ENCODE data around the gene ACER3.
"Not testable (repeated sequence)": the region's sequence is repeated elsewhere in the genome, so short reads cannot be mapped to it uniquely, and the experiment has no call there.

ACER3 gene

DNA sequence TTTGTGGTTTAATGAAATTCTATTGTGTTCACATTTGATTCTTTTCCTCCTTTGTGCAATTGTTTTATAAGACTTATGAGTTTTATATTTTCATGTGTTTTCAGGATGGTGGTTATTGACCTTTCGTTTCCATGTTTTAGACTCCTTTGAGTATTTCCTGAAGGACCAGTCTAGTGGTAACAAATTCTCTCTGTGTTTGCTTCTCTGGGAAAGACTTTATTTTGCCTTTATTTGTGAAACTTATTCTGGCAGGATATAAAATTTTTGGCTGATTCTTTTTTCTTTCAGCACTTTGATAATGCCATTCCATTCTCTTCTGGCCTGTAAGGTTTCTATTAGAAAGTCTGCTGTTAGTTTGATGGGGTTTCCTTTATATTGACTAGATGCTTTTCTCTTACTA, 83.5 kb downstream of the ACER3 start:
- DNase-seq = no peak

DNA sequence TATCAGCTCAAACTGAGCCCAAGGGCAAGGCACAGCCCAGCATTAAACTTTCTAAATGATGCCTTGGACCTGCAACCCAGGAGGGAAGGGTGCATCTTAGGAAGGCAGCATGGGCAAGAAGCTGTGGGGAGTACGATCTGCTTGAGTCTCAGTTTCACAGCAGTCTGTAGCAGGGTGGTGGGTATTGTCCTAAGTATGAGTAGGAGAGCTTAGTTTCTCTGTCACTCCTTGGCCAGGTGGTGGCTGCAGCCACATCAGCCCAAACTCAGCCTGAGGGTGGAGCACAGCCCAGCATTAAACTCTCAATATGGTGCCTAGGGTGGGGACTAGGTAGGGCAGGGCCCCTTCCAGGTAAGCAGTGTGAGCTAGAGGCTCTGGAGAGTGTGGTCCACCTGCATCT, 85.5 kb downstream of the ACER3 start:
- DNase-seq = no peak

DNA sequence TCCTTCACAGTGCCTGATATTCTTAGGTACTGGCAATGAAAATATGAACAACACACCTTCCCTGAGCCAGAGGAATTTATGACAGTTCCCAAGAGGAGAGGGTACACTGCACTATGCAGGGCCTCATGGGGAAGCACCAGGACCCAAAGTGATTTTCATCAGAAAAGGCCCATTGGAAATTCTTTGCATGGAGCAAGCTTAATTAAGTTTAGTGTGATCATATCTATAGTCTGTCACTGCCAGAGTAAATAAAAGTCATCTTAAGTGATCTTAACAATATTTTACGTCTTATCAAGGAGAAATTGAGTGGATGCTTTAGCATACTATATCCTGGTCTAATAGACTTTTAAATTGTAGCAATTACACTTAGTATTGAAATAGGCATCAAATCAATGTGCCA, 86.5 kb downstream of the ACER3 start:
- DNase-seq = no peak

- DNase-seq = no peak
Measured at GRCh38 chr11:76947800-76948199, 87.1 kb downstream of the ACER3 start.

- no peak for DNase-seq
Measured at GRCh38 chr11:76955459-76956114, 94.9 kb downstream of the ACER3 start.

- no peak for DNase-seq
Measured at GRCh38 chr11:76962583-76963416, 102.1 kb downstream of the ACER3 start.

GRCh38 chr11:76963417-76964168, 102.9 kb downstream of the ACER3 start:
- DNase-seq = not testable (repeated sequence)

GRCh38 chr11:76972051-76972450, 111.3 kb downstream of the ACER3 start:
- DNase-seq = no peak

- no peak for DNase-seq
Measured at GRCh38 chr11:76974179-76974891, 113.6 kb downstream of the ACER3 start.

- no peak for DNase-seq
Measured at GRCh38 chr11:76975513-76975912, 114.8 kb downstream of the ACER3 start.

- DNase-seq = no peak
Measured at GRCh38 chr11:76977791-76978190, 117.1 kb downstream of the ACER3 start.

DNA sequence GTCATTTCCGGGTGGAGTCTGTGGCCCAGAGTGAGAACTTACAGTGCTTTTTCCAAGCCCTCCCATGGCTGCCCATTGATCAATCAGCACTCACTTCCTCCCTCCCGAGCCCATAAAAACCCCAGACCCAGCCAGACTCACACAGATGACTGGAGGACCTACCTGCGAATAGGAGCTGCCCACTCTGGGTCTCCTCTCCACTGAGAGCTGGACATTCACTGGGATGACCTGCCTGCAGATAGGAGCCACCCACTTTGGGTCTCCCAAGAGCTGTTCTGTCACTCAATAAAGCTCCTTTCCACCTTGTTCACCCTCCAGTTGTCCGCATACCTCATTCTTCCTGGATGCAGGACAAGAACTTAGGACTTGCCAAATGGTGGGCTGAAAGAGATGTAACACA, 117.5 kb downstream of the ACER3 start:
- DNase-seq = no peak

GRCh38 chr11:76978818-76979217, 118.1 kb downstream of the ACER3 start:
- DNase-seq = no peak

GRCh38 chr11:76980196-76980595, 119.5 kb downstream of the ACER3 start:
- no peak for DNase-seq

DNA sequence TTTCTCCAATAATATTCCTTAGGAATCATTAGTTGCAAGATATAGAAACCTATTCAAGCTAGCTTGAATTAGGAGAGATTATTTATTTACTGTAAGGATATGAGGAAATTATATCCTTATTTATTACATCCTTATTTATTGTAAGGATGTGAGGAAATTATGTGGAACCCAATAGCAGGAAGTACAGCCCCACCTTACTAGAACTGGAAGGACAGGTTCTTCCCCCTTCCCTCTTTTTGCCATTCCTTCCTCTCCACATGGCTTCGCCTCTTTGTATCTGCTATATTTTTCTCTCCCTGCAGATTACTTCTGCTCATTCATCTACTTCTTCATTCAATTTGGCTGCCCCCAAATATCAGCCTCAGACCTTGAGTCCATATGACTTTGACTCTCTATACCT, 124.0 kb downstream of the ACER3 start:
- DNase-seq = no peak

DNA sequence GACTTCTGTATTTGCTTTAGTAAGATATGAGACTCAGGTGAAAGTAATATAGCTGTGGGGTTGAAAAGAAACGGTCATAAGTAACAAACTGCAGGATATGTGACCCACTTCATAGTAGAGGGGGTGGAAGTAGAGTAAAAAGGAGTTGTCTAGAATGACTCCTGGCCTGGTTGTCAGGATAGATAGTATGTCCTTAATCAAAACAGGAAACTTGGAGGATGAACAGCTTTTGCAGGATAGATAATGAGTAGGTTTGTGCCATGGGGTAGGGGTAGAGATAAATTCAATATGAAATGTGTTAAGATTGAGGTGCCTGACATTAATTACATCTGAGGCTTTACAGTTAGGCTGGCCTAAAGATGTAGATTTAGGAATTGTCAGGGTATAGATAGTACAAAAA, 126.5 kb downstream of the ACER3 start:
- no peak for DNase-seq

DNA sequence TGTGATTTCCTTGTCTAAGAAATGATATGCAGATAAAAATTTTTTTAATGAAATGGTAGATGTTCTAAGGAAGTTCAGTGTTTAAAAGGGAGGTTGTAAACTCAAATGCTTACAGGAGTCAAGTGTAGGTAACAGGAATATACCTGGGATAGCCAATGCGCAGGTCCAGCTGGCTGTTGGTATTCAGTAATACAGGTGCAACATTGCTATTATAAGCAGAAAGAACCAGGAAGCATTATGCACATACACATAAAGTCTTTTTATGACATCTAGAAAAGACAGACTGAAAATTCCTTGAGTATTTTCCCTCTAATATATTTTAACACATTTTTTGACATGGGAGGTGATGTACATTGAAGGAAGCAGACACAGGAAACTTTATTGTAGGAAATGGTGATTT, 129.9 kb downstream of the ACER3 start:
- DNase-seq = no peak

GRCh38 chr11:76995081-76995576, 134.4 kb downstream of the ACER3 start:
- DNase-seq = no peak

GRCh38 chr11:76997512-76997911, 136.8 kb downstream of the ACER3 start:
- no peak for DNase-seq

DNA sequence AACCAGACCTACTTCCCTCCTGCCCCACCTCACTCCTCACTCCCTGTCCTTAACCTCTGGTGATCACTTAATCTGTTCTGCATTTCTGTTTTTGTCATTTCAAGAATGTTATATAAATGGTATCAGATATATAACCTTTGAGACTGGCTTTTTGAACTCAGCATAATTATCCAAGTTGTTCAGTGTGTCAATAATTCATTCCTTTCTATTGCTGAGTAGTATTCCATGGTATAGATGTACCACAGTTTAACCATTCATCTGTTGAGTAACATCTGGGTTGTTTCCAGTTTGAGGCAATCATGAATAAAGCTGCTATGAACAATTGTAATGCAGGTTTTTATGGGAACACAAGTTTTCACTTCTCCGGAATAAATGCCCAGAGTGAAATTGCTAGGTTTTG, 138.9 kb downstream of the ACER3 start:
- no peak for DNase-seq

GRCh38 chr11:77001613-77002012, 140.9 kb downstream of the ACER3 start:
- no peak for DNase-seq

DNA sequence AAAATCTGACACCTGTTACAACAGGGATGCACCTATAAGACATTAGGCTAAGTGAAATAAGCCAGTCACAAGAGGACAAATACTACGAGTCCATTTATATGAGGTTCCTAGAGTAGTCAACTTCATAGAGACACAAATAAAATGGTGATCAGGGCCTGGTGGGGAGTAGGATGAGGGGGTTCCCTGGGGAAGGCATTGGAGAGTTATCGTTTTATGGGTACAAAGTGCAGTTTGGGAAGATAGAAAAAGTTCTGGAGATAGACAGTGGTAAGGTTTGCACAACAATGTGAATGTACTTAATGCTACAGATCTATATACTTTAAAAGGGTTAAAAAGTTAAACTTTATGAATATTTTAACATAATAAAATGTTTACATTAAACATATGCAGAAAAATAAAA, 142.1 kb downstream of the ACER3 start:
- no peak for DNase-seq

GRCh38 chr11:77003963-77004362, 143.2 kb downstream of the ACER3 start:
- peak; percentile 4 for DNase-seq
